H1 (cell line): ENCODE results near the gene PUS3. TPM values are rescaled to one million over a fixed set of nuclear protein-coding genes. Genes with fewer than 3 reads are reported as not detected.

Experiments used
- CTCF ChIA-PET: fragments of 300-600 bp; sonication (Branson Sonifier 250); formaldehyde crosslinking; loops from one replicate; lab custom pipeline; 2021; ENCODE audit not compliant: partially characterized antibody; lab: Charles Lee
- POLR2A ChIA-PET: fragments of 300-600 bp; sonication (Branson Sonifier 250); formaldehyde crosslinking; loops from one replicate; lab custom pipeline; 2021; ENCODE audit warnings: inconsistent platforms; ENCODE audit not compliant: partially characterized antibody; lab: Charles Lee
- DNase-seq, 2 experiments: peaks; one replicate each; pipeline versions ENCODE4 v3.0.0 to v3.0.0-alpha.2; 2010 to 2022; ENCODE audit warnings: low spot score in 2 of 2, low read depth in 1 of 2, mixed read lengths in 1 of 2
- FAIRE-seq: peaks from 2 replicates; lab custom pipeline; 2011; peaks lifted over from hg19 to GRCh38; lab: Jason Lieb, UNC
- H2AFZ ChIP-seq: 2 replicates; pipeline ENCODE4 v1.8.1; 2012; ENCODE audit warnings: low read length, inconsistent platforms
- H2AK5ac ChIP-seq: 2 replicates; pipeline ENCODE4 v1.6.1; 2013; ENCODE audit warnings: low read depth, low read length
- H2BK120ac ChIP-seq: replicated peaks from 2 replicates; pipeline ENCODE3; 2013; ENCODE audit warnings: low read depth, low read length, inconsistent platforms
- H2BK12ac ChIP-seq: 2 replicates; pipeline ENCODE4 v1.6.1; 2013; ENCODE audit warnings: low read depth, low read length
- H2BK15ac ChIP-seq: 2 replicates; pipeline ENCODE4 v1.6.1; 2013; ENCODE audit warnings: low read length
- H2BK20ac ChIP-seq: 2 replicates; pipeline ENCODE4 v1.6.1; 2013; ENCODE audit warnings: low read length
- H2BK5ac ChIP-seq: 2 replicates; pipeline ENCODE4 v1.6.1; 2013; ENCODE audit warnings: low read depth, low read length
- H3K14ac ChIP-seq: 2 replicates; pipeline ENCODE4 v1.6.1; 2013; ENCODE audit warnings: inconsistent platforms; ENCODE audit not compliant: insufficient read length
- H3K18ac ChIP-seq: 2 replicates; pipeline ENCODE4 v1.6.1; 2013; ENCODE audit warnings: low read length; ENCODE audit errors: extremely low read depth
- H3K23ac ChIP-seq: 2 replicates; pipeline ENCODE4 v1.6.1; 2013; ENCODE audit warnings: inconsistent platforms; ENCODE audit not compliant: insufficient read length
- H3K23me2 ChIP-seq: 2 replicates; pipeline ENCODE4 v1.6.1; 2013; ENCODE audit warnings: low read depth, low read length
- H3K27ac ChIP-seq: 2 replicates; pipeline ENCODE4 v1.6.1; 2011; ENCODE audit warnings: low read depth, low read length, inconsistent platforms
- H3K27me3 ChIP-seq, 4 experiments: replicated peaks in 1 of 4; 1 replicate in 1 of 4; 2 replicates in 3 of 4; pipeline versions ENCODE4 v1.6.1 to v1.8.1; 2011 to 2013; ENCODE audit warnings: low read length in 3 of 4, mild to moderate bottlenecking in 3 of 4, inconsistent platforms in 2 of 4, mixed read lengths in 2 of 4, moderate library complexity in 1 of 4; ENCODE audit not compliant: control insufficient read depth in 3 of 4, insufficient read depth in 3 of 4; ENCODE audit errors: extremely low read depth in 1 of 4
- H3K36me3 ChIP-seq, 4 experiments: 2 replicates each; pipeline versions ENCODE4 v1.6.1 to v1.8.1; 2011 to 2013; ENCODE audit warnings: mild to moderate bottlenecking in 4 of 4, low read length in 3 of 4, moderate library complexity in 2 of 4, control low read depth in 1 of 4, inconsistent platforms in 1 of 4; ENCODE audit not compliant: insufficient read depth in 4 of 4, control insufficient read depth in 2 of 4
- H3K4ac ChIP-seq: replicated peaks from 2 replicates; pipeline ENCODE3; 2013; ENCODE audit warnings: low read length, low read depth, mixed read lengths, inconsistent platforms; ENCODE audit not compliant: insufficient read length
- H3K4me1 ChIP-seq, 4 experiments: replicated peaks in 1 of 4; 1 replicate in 1 of 4; 2 replicates in 3 of 4; pipeline versions ENCODE4 v1.6.1 to v1.8.1; 2011 to 2013; ENCODE audit warnings: low read length in 3 of 4, inconsistent platforms in 2 of 4, mixed read lengths in 1 of 4; ENCODE audit not compliant: insufficient read depth in 4 of 4, control insufficient read depth in 3 of 4
- H3K4me2 ChIP-seq, 2 experiments: 2 replicates each; pipeline versions ENCODE4 v1.6.1 to v1.8.1; 2011 to 2013; ENCODE audit warnings: low read depth in 2 of 2, low read length in 2 of 2, control low read depth in 1 of 2, inconsistent platforms in 1 of 2, mild to moderate bottlenecking in 1 of 2; ENCODE audit not compliant: insufficient read depth in 1 of 2
- H3K4me3 ChIP-seq, 4 experiments: fragments of 200-600, 300-600 bp in 1 of 4; sonication (generic), shearing (Covaris generic), sonication (Bioruptor Twin) in 1 of 4; 2 replicates each; pipeline versions ENCODE4 v1.5.1 to v1.8.1; 2011 to 2016; ENCODE audit warnings: low read length in 4 of 4, low read depth in 3 of 4, control low read depth in 2 of 4, inconsistent platforms in 2 of 4, mild to moderate bottlenecking in 2 of 4, mixed read lengths in 1 of 4, moderate library complexity in 1 of 4; ENCODE audit not compliant: insufficient read depth in 2 of 4; ENCODE audit errors: extremely low read depth in 1 of 4
- H3K56ac ChIP-seq: replicated peaks from 2 replicates; pipeline ENCODE3; 2013; ENCODE audit warnings: low read depth, mild to moderate bottlenecking, mixed read lengths, low read length, inconsistent platforms; ENCODE audit not compliant: insufficient read length
- H3K79me1 ChIP-seq: 2 replicates; pipeline ENCODE4 v1.6.1; 2013; ENCODE audit warnings: low read depth, low read length, control low read depth
- H3K79me2 ChIP-seq, 2 experiments: 2 replicates each; pipeline versions ENCODE4 v1.6.1 to v1.8.1; 2012 to 2013; ENCODE audit warnings: low read length in 2 of 2, mild to moderate bottlenecking in 2 of 2, inconsistent platforms in 1 of 2; ENCODE audit not compliant: insufficient read depth in 2 of 2, control insufficient read depth in 1 of 2
- H3K9ac ChIP-seq, 4 experiments: replicated peaks in 1 of 4; 1 replicate in 1 of 4; 2 replicates in 3 of 4; pipeline versions ENCODE4 v1.6.1 to v1.8.1; 2011 to 2013; ENCODE audit warnings: low read depth in 3 of 4, low read length in 3 of 4, control low read depth in 2 of 4, mild to moderate bottlenecking in 2 of 4, moderate library complexity in 2 of 4, inconsistent platforms in 1 of 4; ENCODE audit errors: extremely low read depth in 1 of 4
- H3K9me3 ChIP-seq, 2 experiments: 2 replicates each; pipeline versions ENCODE4 v1.6.1 to v1.8.1; 2012 to 2013; ENCODE audit warnings: mild to moderate bottlenecking in 2 of 2, moderate library complexity in 2 of 2, control low read depth in 1 of 2, inconsistent platforms in 1 of 2, low read depth in 1 of 2, low read length in 1 of 2, mixed read lengths in 1 of 2; ENCODE audit not compliant: insufficient read depth in 2 of 2
- H4K20me1 ChIP-seq, 2 experiments: replicated peaks in 1 of 2; 2 replicates each; pipeline versions ENCODE3 to v1.8.1; 2011 to 2013; ENCODE audit warnings: inconsistent platforms in 2 of 2, low read length in 2 of 2, mild to moderate bottlenecking in 1 of 2; ENCODE audit not compliant: insufficient read depth in 2 of 2, control insufficient read depth in 1 of 2
- H4K5ac ChIP-seq: 2 replicates; pipeline ENCODE4 v1.6.1; 2013; ENCODE audit warnings: low read length, low read depth, mixed read lengths, inconsistent platforms; ENCODE audit not compliant: insufficient read length
- H4K8ac ChIP-seq: 2 replicates; pipeline ENCODE4 v1.8.0; 2013; ENCODE audit warnings: mild to moderate bottlenecking, moderate library complexity, low read length, inconsistent platforms; ENCODE audit not compliant: insufficient read depth; ENCODE audit errors: extremely low read depth
- H4K91ac ChIP-seq: replicated peaks from 2 replicates; pipeline ENCODE3; 2013; ENCODE audit warnings: low read length, mixed read lengths, inconsistent platforms; ENCODE audit not compliant: insufficient read length
- CHD2 ChIP-seq: IDR thresholded peaks from 2 replicates; pipeline ENCODE4 v1.6.1; 2012; ENCODE audit warnings: low read length, improper control_type of control experiment
- CTBP2 ChIP-seq: IDR thresholded peaks from 2 replicates; pipeline ENCODE4 v1.7.0; 2011; ENCODE audit warnings: borderline replicate concordance, mild to moderate bottlenecking, moderate library complexity, mixed read lengths, low read length; ENCODE audit not compliant: insufficient read depth, insufficient read length
- EZH2 ChIP-seq: fragments of 200-600 bp; sonication (generic); IDR thresholded peaks from 2 replicates; pipeline ENCODE4 v1.7.1; 2012; ENCODE audit warnings: low read depth, mild to moderate bottlenecking, moderate library complexity, low read length, inconsistent platforms; ENCODE audit not compliant: severe bottlenecking
- GABPA ChIP-seq: IDR thresholded peaks from 2 replicates; pipeline ENCODE4 v1.6.1; 2011; ENCODE audit warnings: mild to moderate bottlenecking, low read length, moderate library complexity, borderline replicate concordance; ENCODE audit not compliant: insufficient read depth
- GTF2F1 ChIP-seq: IDR thresholded peaks from 2 replicates; pipeline ENCODE4 v1.6.1; 2012; ENCODE audit warnings: low read depth, low read length, improper control_type of control experiment, borderline replicate concordance
- RAD21 ChIP-seq, 2 experiments: IDR thresholded peaks in 1 of 2; conservative IDR thresholded peaks in 1 of 2; 2 replicates each; pipeline ENCODE4 v1.6.1; 2011; ENCODE audit warnings: low read depth in 2 of 2, low read length in 2 of 2, improper control_type of control experiment in 1 of 2, inconsistent platforms in 1 of 2, mild to moderate bottlenecking in 1 of 2, moderate library complexity in 1 of 2
- RBBP5 ChIP-seq: IDR thresholded peaks from 2 replicates; pipeline ENCODE4 v1.7.1; 2012; ENCODE audit warnings: low read depth, mild to moderate bottlenecking, inconsistent platforms, low read length, moderate library complexity, borderline replicate concordance
- RFX5 ChIP-seq: IDR thresholded peaks from 2 replicates; pipeline ENCODE4 v1.6.1; 2011; ENCODE audit warnings: low read depth, low read length, improper control_type of control experiment, borderline replicate concordance
- SIN3A ChIP-seq, 2 experiments: IDR thresholded peaks in 1 of 2; conservative IDR thresholded peaks in 1 of 2; 2 replicates each; pipeline ENCODE4 v1.6.1; 2011 to 2012; ENCODE audit warnings: low read length in 2 of 2, improper control_type of control experiment in 1 of 2, low read depth in 1 of 2, mild to moderate bottlenecking in 1 of 2
- SIX5 ChIP-seq: IDR thresholded peaks from 2 replicates; pipeline ENCODE4 v1.6.1; 2011; ENCODE audit warnings: mild to moderate bottlenecking, low read depth, low read length
- TBP ChIP-seq: IDR thresholded peaks from 2 replicates; pipeline ENCODE4 v1.6.1; 2011; ENCODE audit warnings: low read depth, low read length, improper control_type of control experiment
- WGBS, 2 experiments: shearing (Covaris generic) in 1 of 2; methylation state at CpG; one replicate each; pipeline versions ENCODE4 v1.1.6 to v1.1.7; 2013 to 2015; ENCODE audit warnings: low lambda C conversion rate in 2 of 2, mixed read lengths in 2 of 2, inconsistent platforms in 1 of 2, low coverage in 1 of 2, missing lambda C conversion rate in 1 of 2; ENCODE audit not compliant: insufficient replicate concordance in 2 of 2, insufficient coverage in 1 of 2, insufficient read length in 1 of 2; ENCODE audit errors: extremely low coverage in 1 of 2, missing lambda C conversion rate in 1 of 2; 5-methylcytosine and 5-hydroxymethylcytosine counted together
- polyA plus RNA-seq, 7 experiments: library from polyadenylated mRNA; depleted of rRNA in 3 of 7; stranded (reverse) in 5 of 7; unstranded in 2 of 7; fragments of >200 nt in 5 of 7; fragments of 200-250 nt in 2 of 7; gene quantifications; 1 replicate in 5 of 7; 2 replicates in 1 of 7; 4 replicates in 1 of 7; pipeline versions ENCODE4 v1.2.1 to v1.2.3, GENCODE V29; 2011 to 2013; ENCODE audit warnings: missing spikeins in 2 of 7, mixed read lengths in 2 of 7
- total RNA-seq: library from RNA; stranded (reverse); fragmentation: NEBNext Ultra II Directional; extraction: Animal tissue kit (Norgen Biotek cat#: 25700); gene quantifications from 2 replicates; pipeline ENCODE4 v1.2.1, GENCODE V29; 2021

Gene PUS3
- total and polyA plus RNA-seq, 2 of the 8 experiments (the other 6 are each of a cell fraction or from before 2014, with no cell fraction given) = 8.7 to 22.6 TPM

- Histone ChIP-seq H3K23ac (no peak within 1 kb of the TSS), H3K4ac (no peak within 1 kb of the TSS), H2BK5ac (no peak within 1 kb of the TSS), H3K18ac (no peak within 1 kb of the TSS), H3K4me1 (peaks cover 7 to 11% (median 9%) of the 10 kb centered on the region in 4 experiments), H4K20me1 (no peaks in the 10 kb centered on the region), H3K14ac (no peak within 1 kb of the TSS), H3K4me2 (no peak within 1 kb of the TSS), H2BK120ac (no peak within 1 kb of the TSS), H2BK20ac (no peak within 1 kb of the TSS), H3K79me1 (no peaks in the 10 kb centered on the region), H3K36me3 (no peaks in the 10 kb centered on the region), H3K9me3 (no peaks in the 10 kb centered on the region), H4K91ac (no peak within 1 kb of the TSS), H4K5ac (no peak within 1 kb of the TSS), H2BK12ac (no peak within 1 kb of the TSS), H3K9ac (no peak within 1 kb of the TSS), H2BK15ac (no peak within 1 kb of the TSS), H3K27me3 (no peaks in the 10 kb centered on the region), H3K23me2 (no peaks in the 10 kb centered on the region), H4K8ac (peak within 1 kb of the TSS; percentile 3; the same call in 1 of the 2 replicates), H3K4me3 (no peak within 1 kb of the TSS), H3K27ac (no peak within 1 kb of the TSS), H3K79me2 (no peaks in the 10 kb centered on the region), H2AK5ac (no peak within 1 kb of the TSS), H2AFZ (no peak within 1 kb of the TSS), H3K56ac (no peak within 1 kb of the TSS)
- DNase-seq = no peak
- CTCF ChIA-PET = interaction anchor here (4.3 to 8.2 kb wide), 4 partner anchors 14 to 115 kb away, joined by 18 to 76 read pairs (median 48); partner anchors contain the start of gene CDON
- POLR2A ChIA-PET = no interaction called here
- 90% methylated on average over 8 of the region's 8 CpGs; no CpG with 5 or more reads in 1 of the 2 experiments for WGBS, 2 experiments
- no peak for FAIRE-seq
- no peak for TF ChIP-seq RAD21 (IDR thresholded peaks at IDR 0.05 in 1 of 2, conservative IDR thresholded peaks at IDR 0.05 in 1 of 2; ENCODE audit: low read depth in 2 of 2, low read length in 2 of 2)
- no peak for TF ChIP-seq CTBP2
- TF ChIP-seq RFX5 = no peak
- TF ChIP-seq GTF2F1 = no peak
- TF ChIP-seq SIN3A (conservative IDR thresholded peaks at IDR 0.05 in 1 of 2, IDR thresholded peaks at IDR 0.05 in 1 of 2; ENCODE audit: low read depth in 1 of 2, low read length in 2 of 2) = no peak
- TF ChIP-seq GABPA = no peak
- no peak for TF ChIP-seq TBP
- no peak for TF ChIP-seq RBBP5
- TF ChIP-seq CHD2 = no peak
- TF ChIP-seq EZH2 = no peak
- TF ChIP-seq SIX5 = no peak
Measured at GRCh38 chr11:125945797-125946520, 43.0 kb upstream of the PUS3 start, which contains the start of gene VSIG10L2. VSIG10L2 (plus strand) TSS chr11:125946044; CDS start chr11:125946056, 12 bp downstream.
